DOHH2 (cell line): ENCODE results near the gene C2CD5.

Source experiments
- H3F3A ChIP-seq: fragments of 200-600 bp; sonication (generic), shearing (Covaris generic); 2 replicates; pipeline ENCODE4 v1.6.0; 2016; ENCODE audit warnings: antibody characterized with exemption, mild to moderate bottlenecking; ENCODE audit not compliant: control insufficient read depth, insufficient read depth
- H3K27ac ChIP-seq: fragments of 200-600 bp; sonication (generic); 2 replicates; pipeline ENCODE4 v1.5.1; 2014; ENCODE audit warnings: low read depth, mild to moderate bottlenecking, low read length, moderate library complexity
- H3K27me3 ChIP-seq: fragments of 200-600 bp; sonication (generic); 2 replicates; pipeline ENCODE4 v1.6.1; 2014; ENCODE audit warnings: mild to moderate bottlenecking, low read length, mixed read lengths; ENCODE audit not compliant: control insufficient read depth
- H3K36me3 ChIP-seq: fragments of 200-600 bp; sonication (generic); 2 replicates; pipeline ENCODE4 v1.6.1; 2014; ENCODE audit warnings: mild to moderate bottlenecking, low read length, moderate library complexity, mixed read lengths; ENCODE audit not compliant: control insufficient read depth
- H3K4me1 ChIP-seq: fragments of 200-600 bp; sonication (generic); 2 replicates; pipeline ENCODE4 v1.6.1; 2014; ENCODE audit warnings: mild to moderate bottlenecking, low read length, mixed read lengths; ENCODE audit not compliant: control insufficient read depth
- H3K4me2 ChIP-seq: fragments of 200-600 bp; sonication (generic); 2 replicates; pipeline ENCODE4 v1.6.0; 2014; ENCODE audit warnings: mild to moderate bottlenecking, low read length, moderate library complexity
- H3K4me3 ChIP-seq: fragments of 200-600 bp; sonication (generic); 2 replicates; pipeline ENCODE4 v1.5.1; 2014; ENCODE audit warnings: mild to moderate bottlenecking, low read length, mixed read lengths
- H3K79me2 ChIP-seq: fragments of 200-600 bp; sonication (generic); 2 replicates; pipeline ENCODE4 v1.6.1; 2014; ENCODE audit warnings: mild to moderate bottlenecking, low read length, mixed read lengths; ENCODE audit not compliant: control insufficient read depth
- H3K9me2 ChIP-seq: fragments of 200-600 bp; sonication (generic); replicated peaks from 2 replicates; pipeline ENCODE4 v1.6.1; 2014; ENCODE audit warnings: mild to moderate bottlenecking, low read length, mixed read lengths; ENCODE audit not compliant: control insufficient read depth
- H3K9me3 ChIP-seq: fragments of 200-600 bp; sonication (generic); 2 replicates; pipeline ENCODE4 v1.6.1; 2014; ENCODE audit warnings: antibody characterized with exemption, low read length, mixed read lengths; ENCODE audit not compliant: control insufficient read depth, insufficient read depth
- H4K20me1 ChIP-seq: fragments of 200-600 bp; sonication (generic); 2 replicates; pipeline ENCODE4 v1.6.0; 2014; ENCODE audit warnings: low read depth, mild to moderate bottlenecking, antibody characterized with exemption, low read length, moderate library complexity; ENCODE audit not compliant: control insufficient read depth, insufficient read depth
- EZH2phosphoT487 ChIP-seq: fragments of 200-600 bp; sonication (generic); IDR thresholded peaks from 2 replicates; pipeline ENCODE4 v1.6.1; 2017; ENCODE audit warnings: borderline replicate concordance, mild to moderate bottlenecking, antibody characterized with exemption, low read length, moderate library complexity, mixed read lengths
- TF ChIP-seq, protein P1 (sequence below): fragments of 200-600 bp; sonication (generic); IDR thresholded peaks from one replicate; pipeline ENCODE4 v1.5.1; 2014; ENCODE audit warnings: antibody characterized with exemption, mild to moderate bottlenecking, low read depth, low read length; ENCODE audit not compliant: poor library complexity, severe bottlenecking

The C2CD5 gene

DNA sequence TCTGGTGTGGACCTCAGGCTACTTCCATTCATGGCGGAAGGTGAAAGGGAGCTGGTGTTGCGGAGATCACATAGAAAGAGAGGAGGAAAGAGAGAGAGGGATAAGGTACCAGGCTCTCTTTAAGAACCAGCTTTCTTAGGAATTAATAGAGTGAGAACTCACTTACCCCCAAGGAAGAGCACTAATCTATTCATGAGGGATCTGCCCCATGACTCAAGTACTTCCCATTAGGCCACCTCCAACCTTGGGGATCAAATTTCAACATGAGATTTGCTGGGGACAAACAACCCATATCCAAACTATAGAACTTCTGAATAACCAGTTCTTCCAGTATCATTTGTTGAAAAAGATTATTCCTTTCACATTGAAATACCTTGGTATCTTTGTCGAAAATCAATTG is 34.0 kb upstream of the C2CD5 start:
- no peak overlapping the region for H3K4me3 ChIP-seq
- H3K9me3 ChIP-seq = no peaks in the 10 kb centered on the region
- H4K20me1 ChIP-seq = no peaks in the 10 kb centered on the region
- H3K4me1 ChIP-seq = no peaks in the 10 kb centered on the region
- H3K27ac ChIP-seq = no peak overlapping the region
- H3K27me3 ChIP-seq = no peaks in the 10 kb centered on the region
- H3K79me2 ChIP-seq = no peaks in the 10 kb centered on the region
- H3K4me2 ChIP-seq = no peak overlapping the region
- no peaks in the 10 kb centered on the region for H3K36me3 ChIP-seq
- TF ChIP-seq, protein P1, sequence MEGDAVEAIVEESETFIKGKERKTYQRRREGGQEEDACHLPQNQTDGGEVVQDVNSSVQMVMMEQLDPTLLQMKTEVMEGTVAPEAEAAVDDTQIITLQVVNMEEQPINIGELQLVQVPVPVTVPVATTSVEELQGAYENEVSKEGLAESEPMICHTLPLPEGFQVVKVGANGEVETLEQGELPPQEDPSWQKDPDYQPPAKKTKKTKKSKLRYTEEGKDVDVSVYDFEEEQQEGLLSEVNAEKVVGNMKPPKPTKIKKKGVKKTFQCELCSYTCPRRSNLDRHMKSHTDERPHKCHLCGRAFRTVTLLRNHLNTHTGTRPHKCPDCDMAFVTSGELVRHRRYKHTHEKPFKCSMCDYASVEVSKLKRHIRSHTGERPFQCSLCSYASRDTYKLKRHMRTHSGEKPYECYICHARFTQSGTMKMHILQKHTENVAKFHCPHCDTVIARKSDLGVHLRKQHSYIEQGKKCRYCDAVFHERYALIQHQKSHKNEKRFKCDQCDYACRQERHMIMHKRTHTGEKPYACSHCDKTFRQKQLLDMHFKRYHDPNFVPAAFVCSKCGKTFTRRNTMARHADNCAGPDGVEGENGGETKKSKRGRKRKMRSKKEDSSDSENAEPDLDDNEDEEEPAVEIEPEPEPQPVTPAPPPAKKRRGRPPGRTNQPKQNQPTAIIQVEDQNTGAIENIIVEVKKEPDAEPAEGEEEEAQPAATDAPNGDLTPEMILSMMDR = no peak
- TF ChIP-seq EZH2phosphoT487 = no peak
- H3K9me2 ChIP-seq = no peaks in the 10 kb centered on the region
- no peaks in the 10 kb centered on the region for H3F3A ChIP-seq

GRCh38 chr12:22577667-22578066 is 33.3 kb upstream of the C2CD5 start:
- Histone ChIP-seq H3K9me2 (no peaks in the 10 kb centered on the region), H3K79me2 (no peaks in the 10 kb centered on the region), H3K4me3 (no peak overlapping the region), H3K27me3 (no peaks in the 10 kb centered on the region), H3K27ac (no peak overlapping the region), H3K36me3 (no peaks in the 10 kb centered on the region), H3K9me3 (no peaks in the 10 kb centered on the region), H3K4me2 (no peak overlapping the region), H3F3A (no peaks in the 10 kb centered on the region), H3K4me1 (no peaks in the 10 kb centered on the region), H4K20me1 (no peaks in the 10 kb centered on the region)
- no peak for TF ChIP-seq EZH2phosphoT487
- TF ChIP-seq, protein P1 = no peak

DNA sequence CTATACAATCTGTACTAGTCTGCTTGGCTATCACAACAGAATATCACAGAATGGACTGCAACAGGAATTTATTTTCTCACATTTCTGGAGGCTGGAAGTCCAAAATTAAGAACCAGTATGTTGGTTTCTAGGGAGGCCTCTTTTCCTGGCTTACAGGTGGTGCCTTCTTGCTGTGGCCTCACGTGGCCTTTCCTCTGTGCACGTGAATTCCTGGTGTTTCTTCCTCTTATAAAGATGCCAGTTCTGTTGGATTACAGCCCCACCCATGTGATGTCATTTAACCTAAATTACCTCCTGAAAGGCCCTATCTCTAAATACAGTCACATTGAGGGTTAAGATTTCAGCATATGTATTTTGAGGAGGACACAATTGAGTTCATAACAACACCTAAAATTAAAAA is 32.1 kb upstream of the C2CD5 start:
- no peaks in the 10 kb centered on the region for H3K4me1 ChIP-seq
- TF ChIP-seq EZH2phosphoT487 = no peak
- TF ChIP-seq, protein P1 = no peak
- H3K4me3 ChIP-seq = no peak overlapping the region
- no peaks in the 10 kb centered on the region for H3K27me3 ChIP-seq
- no peak overlapping the region for H3K27ac ChIP-seq
- H3K79me2 ChIP-seq = no peaks in the 10 kb centered on the region
- no peaks in the 10 kb centered on the region for H4K20me1 ChIP-seq
- no peak overlapping the region for H3K4me2 ChIP-seq
- H3K9me2 ChIP-seq = no peaks in the 10 kb centered on the region
- no peaks in the 10 kb centered on the region for H3K36me3 ChIP-seq
- no peaks in the 10 kb centered on the region for H3F3A ChIP-seq
- H3K9me3 ChIP-seq = no peaks in the 10 kb centered on the region

DNA sequence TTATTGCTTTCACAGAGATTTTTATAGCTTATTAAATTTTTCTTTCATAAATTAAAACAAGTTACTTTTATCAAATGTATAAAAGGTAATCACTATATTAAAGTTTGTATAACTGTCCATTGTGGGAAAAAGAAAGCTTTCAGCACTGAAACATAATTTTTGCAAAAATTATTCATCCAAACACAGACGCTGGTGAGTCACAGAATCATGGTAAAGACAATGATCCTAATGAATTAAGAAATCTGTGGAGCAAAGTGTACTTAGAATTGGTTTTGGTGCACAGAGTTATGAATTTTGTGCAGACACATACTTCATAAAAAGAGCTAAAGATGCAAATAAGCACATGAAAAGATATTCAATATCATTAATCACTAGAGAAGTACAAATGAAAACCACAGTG is 31.7 kb upstream of the C2CD5 start:
- H3K4me2 ChIP-seq = no peak overlapping the region
- TF ChIP-seq, protein P1 = no peak
- TF ChIP-seq EZH2phosphoT487 = no peak
- H3F3A ChIP-seq = no peaks in the 10 kb centered on the region
- H3K4me3 ChIP-seq = no peak overlapping the region
- no peaks in the 10 kb centered on the region for H3K36me3 ChIP-seq
- no peaks in the 10 kb centered on the region for H3K4me1 ChIP-seq
- no peaks in the 10 kb centered on the region for H3K9me2 ChIP-seq
- no peaks in the 10 kb centered on the region for H3K79me2 ChIP-seq
- no peak overlapping the region for H3K27ac ChIP-seq
- H3K27me3 ChIP-seq = no peaks in the 10 kb centered on the region
- no peaks in the 10 kb centered on the region for H3K9me3 ChIP-seq
- no peaks in the 10 kb centered on the region for H4K20me1 ChIP-seq
